Activated T-cell treated with anti-CD3 and anti-CD28 coated beads for 24 hours (primary cell): Measurements from ENCODE around the gene STK32C.
"Not testable (repeated sequence)": the region's sequence is repeated elsewhere in the genome, so short reads cannot be mapped to it uniquely, and the experiment has no call there.

Experiments used
- DNase-seq: peaks from one replicate; pipeline ENCODE4 v3.0.0-alpha.2; 2020; ENCODE audit warnings: low read depth

The STK32C gene

DNA sequence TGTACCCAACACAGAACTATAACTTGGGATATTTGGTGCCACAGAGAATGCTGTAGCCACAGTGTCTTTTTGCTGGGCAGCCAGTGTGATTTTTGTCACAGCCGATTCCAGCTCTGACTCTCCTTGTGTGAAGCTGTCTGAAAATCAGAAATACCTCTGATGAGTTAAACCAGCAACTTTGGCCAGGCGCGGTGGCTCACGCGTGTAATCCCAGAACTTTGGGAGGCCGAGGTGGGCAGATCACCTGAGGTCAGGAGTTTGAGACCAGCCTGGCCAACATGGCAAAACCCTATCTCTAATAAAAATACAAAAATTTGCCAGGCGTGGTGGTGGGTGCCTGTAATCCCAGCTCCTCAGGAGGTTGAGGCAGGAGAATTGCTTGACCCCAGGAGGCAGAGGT, 30.1 kb upstream of the STK32C start:
- not testable (repeated sequence) for DNase-seq

DNA sequence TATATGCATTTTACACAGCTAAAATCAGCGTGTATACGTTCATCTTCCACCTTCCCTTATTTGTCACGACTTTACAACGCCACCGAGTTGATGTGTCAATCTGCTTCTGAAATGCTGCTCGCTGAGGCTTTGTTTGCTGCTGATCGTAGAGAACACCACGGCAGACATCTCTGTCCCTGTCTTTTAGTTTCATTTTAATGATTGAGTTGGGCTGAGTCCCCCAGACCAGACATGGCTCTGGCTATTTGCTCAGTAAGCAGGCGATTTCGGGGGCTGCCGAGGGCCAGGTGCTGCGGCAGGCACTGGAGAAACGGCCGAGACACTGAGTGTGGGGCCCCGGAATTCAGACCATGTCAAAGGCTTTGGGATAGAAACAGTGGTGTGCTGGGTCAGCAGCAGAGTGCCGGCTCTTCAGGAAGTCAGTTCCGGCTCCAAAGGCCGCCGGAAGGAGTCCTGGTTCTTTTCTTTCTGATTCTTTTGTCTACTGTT, 29.2 kb upstream of the STK32C start:
- DNase-seq: no peak

DNA sequence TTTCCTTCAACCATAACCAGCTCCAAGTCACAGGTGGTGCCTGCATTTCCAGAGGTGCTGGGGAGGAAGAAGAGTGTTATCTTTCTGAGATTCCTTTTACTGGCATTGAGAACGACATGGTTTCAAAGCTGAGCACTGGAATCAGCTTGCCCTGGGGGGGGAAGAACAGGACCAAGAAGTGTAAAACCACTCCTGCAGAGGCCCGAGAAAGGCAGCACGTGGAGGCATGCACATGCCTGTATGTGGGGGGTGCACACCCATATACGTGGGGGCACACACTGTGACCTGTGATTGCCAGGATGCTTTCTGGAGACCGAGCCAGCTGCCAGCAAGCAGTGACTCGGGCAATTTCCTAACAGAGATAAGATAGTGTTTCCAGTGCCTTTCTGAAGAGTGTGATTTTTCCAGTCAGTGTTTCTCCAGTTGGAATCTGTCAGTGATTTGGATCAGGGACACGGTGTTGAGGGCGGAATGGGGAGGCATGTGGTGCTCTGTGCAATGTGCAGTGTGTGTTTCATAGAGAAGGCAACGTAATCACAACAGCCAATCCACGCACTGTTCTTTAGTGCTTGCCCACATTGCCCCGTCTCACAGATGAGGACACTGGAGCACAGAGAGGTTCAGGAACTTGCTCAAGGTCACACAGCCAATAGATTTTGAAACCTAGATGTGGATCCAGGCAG, 28.5 kb upstream of the STK32C start:
- no peak for DNase-seq

DNA sequence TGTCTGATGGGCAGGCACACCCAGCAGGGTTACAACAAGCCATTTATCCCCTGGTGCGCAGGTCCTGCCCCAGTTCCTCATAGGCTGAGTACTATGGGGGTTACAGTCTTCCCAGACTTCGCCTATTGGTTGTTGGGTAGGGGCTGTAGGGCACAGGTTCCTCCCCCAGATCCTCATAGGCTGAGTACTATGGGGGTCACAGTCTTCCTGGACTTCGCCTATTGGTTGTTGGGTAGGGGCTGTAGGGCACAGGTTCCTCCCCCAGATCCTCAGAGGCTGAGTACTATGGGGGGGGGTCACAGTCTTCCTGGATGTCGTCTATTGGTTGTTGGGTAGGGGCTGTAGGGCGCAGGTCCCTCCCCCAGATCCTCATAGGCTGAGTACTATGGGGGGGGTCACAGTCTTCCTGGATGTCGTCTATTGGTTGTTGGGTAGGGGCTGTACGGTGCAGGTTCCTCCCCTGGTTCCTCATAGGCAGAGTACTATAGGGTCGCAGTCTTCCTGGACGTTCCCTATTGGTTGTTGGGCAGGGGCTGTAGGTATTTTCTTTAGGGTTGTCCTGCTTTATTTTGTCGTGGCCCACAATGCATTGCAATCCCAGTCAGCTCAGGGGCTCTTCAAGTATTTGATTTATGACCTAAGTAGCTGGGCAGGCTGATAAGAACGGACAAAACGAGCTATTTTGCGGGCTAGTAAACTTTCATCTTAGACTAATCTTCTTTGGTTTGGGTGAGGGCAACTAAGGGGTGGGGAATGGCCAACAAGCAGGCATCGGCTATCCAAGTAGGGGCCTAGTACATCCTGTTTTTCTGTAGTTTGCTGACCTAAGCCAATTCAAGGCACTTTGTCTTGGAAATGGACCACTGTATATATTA, 27.7 kb upstream of the STK32C start:
- DNase-seq: no peak

DNA sequence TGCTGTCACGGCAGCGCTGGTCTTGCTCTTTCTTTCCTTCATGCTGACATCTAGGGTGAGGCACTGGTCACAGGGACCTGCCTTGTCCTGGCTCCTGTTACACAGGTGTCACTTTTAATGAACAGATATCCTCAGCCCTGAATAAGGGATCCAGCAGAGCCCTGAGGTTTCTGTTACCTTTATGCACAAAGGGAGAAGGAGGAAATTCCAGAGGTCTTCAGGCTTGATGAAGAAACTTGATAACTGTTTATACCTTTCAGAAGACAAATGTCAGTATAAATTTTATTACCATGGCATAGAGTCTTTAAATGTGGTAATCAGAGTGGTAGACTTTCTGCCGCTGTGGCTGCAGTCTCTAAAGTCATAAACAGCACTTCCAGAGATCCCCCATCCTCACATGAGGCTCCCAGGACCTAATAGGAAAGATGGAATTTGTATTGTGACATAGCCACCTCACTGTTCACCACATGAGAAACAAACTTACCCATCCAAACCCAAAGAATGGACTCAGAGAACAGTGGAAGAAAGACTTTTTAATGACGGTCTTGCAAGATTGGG, 27.0 kb upstream of the STK32C start:
- DNase-seq: no peak

DNA sequence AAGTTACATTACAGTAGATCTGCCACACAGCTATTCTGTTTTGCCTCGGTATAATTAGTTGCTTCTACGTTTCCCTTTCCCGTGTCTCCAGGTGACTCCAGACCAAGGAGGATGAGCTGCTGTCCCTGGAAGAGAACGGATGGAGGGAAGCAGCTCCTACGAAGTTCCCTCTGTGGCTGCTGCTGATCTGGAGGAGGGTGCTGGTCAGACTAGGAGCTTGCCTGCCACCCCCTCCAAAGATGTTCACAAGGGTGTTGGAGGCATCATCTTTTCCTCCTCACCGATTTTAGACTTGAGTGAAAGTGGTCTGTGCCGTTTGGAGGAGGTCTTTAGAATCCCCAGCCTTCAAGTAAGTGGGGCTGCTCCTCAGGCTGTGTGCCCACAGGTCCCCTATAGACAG, 25.6 kb upstream of the STK32C start:
- DNase-seq: no peak

DNA sequence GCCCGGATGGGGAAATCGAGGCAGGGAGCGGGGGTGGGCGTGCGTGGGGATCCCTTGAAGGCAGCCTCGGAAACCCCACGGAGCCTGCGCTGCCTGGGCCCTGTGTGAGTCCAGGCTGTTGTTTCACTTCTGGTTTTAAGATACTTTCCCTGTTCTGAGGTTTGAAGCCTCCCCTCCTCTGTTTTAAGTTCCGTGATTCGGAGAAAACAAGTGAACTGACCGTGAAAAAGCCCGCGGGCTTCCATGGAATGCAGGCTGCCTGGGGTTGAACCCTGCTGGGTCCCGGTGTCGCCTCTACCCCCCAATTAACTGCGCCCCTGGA, 24.6 kb upstream of the STK32C start:
- DNase-seq: no peak

DNA sequence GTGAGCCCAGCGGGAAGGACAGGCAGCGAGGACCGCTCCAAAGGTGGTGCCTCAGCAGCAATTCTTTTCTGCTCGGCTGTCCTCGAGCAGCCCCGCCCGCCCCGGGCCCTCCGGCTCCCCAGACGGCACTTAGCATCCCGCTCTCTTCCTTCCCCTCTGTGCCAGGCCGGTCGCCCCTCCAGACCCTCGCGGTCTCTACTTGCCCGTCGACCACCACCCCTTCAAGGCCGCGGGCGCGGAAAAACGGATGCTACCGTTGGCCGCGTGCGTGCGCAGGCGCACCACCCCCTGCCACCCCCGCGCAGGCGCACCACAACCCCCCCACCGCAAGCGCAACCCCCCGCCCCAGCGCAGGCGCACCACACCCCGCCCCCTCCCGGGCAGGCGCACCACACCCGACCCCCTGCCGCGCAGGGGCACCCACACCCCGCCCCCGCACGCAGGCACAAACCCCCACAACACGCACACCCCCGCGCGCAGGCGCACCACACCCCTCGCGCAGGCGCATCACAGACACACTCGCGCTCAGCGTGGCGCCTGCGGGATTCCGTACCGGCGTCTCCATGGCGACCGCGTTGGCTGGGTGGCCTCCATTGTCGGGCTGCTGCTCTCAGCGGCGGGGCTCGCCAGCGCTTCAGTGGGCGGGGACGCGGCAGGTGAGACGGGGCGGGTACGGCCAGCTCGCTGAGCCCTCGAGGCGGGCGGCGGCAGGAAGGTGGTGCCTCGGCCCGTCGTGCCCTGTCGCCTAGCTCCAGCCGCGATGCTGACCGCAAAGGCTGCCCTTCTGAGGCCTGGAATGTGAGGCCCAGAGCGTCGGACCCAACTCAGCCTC, 24.1 kb upstream of the STK32C start, which contains the start of gene LRRC27:
LRRC27 (plus strand) TSS at position 593 of the 832 bp plus-strand sequence. CDS start 1,332 bp downstream, outside the sequence.
- peak; percentile 99 for DNase-seq

DNA sequence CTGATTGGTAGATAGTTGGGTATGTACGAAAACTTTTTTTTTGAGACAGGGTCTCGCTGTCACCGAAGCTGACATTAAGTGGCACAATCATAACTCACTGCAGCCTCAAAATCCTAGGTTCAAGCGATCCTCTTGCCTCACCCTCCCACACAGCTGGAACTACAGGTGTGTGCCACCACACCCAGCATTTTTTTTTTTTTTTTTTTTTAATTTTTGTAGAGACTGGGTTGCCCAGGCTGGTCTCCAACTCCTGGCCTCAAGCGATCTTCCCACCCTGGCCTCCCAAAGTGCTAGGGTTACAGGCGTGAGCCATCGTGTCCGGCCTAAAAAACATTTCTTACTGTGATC, 22.7 kb upstream of the STK32C start:
- no peak for DNase-seq

DNA sequence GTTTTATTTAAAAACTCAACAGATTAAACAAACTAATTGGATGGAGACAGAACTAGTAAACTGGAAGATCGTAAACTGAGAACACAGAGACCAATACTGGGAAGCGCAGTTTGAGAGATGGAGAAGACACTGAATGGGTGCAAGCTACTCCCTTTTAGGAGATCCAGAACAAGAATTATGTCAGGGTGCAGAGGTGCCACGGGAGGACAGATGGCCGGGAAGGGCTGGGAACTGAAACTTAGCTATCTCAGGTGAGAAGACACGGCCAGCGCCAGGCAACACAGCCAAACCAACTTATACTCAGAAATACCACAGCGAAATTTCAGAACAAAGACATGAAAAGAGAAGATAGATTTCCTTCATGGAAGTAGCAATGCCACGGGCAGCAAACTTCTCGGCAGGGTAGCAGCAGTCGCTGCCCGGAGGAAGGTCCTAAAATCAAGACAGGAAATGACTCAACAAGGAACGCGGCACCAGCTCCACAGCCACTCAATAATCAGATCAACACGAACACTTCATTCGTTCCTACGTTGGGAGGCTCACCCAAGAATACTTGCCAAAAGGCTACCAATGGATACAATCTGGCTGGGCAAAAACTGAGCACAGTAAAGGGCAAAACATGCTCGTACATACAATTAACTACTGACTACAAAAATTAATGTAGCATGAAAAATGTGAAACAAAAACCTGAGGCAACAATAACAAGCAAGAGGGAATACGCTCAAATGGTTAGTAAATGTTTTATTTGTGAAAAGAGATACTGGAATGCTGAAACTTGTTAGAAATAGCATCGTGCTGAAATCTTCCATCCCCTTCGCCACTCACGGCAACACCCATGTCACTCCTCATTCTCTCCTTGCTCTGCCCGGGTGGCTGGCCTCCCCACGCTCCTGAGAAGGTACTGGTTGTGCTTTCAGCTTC, 22.1 kb upstream of the STK32C start:
- no peak for DNase-seq

DNA sequence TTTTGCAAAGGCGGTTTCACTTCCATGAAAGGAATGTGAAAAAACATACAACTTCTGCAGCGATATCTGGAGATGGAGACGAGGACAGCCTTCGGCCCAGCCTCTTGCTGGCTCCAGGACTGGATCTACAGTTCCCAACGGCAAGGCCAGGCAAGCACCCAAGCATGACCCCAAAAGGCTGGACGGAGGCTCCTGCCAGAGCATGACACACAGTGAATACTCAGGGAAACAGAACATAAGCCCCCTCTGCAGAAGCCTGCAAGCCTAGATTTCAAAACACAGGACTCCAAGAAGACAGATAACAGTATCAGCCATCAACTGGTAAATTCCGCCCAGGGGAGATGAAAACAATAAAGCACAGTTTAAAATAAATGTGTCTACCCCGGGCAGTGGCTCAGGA, 21.0 kb upstream of the STK32C start:
- no peak for DNase-seq

DNA sequence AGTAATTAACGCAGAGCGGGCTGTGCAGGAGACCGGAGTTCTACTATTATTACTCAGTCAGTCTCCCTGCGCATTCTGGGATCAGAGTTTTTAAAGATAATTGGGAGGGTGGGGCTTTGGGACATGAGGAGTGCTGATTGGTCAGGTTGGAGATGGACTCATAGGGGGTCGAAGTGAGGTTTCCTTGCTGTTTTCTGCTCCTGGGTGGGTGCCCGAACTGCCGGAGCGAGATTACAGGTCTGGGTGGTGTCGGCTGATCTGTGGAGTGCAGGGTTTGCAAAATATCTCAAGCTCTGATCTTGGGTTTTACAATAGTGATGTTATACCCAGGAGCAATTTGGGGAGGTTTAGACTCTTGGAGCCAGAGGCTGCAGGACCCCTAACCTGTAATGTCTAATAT, 20.4 kb upstream of the STK32C start:
- DNase-seq: no peak

DNA sequence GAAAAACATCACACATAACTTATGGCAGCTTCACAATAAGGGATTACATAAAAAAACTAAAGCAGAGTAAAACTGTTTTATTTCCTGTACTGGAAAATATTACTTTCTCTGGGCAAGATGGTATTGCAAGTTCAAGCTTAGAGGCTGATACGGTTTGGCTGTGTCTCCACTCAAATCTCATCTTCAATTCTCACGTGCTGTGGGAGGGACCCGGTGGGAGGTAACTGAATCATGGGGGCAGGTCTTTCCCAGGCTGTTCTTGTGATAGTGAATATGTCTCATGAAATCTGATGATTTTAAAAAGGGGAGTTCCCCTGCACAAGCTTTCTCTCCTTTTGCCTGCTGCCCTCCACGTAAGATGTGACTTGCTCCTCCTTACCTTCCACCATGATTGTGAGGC, 19.2 kb upstream of the STK32C start:
- DNase-seq: peak; percentile 55

DNA sequence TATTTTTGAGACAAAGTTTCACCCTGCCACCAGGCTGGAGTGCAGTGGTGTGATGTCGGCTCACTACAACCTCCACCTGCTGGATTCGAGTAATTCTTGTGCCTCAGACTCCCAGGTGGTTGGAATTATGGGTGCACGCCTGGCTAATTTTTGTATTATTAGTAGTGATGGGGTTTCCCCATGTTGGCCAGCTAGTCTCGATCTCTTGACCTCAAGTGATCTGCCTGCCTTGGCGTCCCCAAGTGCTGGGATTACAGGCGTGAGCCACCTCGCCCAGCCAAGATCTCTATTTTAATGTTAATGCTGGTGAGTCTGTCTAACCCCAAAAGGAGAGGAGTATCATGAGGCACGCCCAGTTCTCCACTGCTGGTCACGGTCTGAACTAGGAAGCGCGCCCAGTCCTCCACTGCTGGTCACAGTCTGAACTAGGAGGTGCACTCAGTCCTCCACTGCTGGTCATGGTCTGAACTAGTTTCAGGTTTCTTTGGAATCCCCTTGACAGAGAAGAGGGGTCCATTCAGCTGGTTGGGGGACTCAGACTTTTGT, 18.7 kb upstream of the STK32C start:
- DNase-seq: no peak

DNA sequence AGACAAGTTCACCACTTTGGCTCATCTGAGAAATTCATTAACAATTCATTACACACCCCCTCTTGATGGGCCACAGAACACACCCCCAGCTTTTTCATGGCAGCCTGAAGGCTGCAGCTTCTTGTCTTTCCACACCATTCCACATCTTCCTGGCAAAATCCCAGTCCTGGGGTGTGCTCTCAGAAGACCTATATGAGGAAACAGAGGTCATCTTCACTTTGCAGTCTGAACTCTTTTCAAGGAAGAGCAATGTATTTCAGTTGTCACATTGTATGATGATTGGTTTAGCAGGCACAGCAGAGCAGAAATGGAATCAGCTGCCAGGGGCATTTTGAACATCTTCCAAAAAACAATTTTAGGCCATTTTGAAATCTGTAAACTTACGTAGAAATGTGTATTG, 16.4 kb upstream of the STK32C start:
- no peak for DNase-seq

DNA sequence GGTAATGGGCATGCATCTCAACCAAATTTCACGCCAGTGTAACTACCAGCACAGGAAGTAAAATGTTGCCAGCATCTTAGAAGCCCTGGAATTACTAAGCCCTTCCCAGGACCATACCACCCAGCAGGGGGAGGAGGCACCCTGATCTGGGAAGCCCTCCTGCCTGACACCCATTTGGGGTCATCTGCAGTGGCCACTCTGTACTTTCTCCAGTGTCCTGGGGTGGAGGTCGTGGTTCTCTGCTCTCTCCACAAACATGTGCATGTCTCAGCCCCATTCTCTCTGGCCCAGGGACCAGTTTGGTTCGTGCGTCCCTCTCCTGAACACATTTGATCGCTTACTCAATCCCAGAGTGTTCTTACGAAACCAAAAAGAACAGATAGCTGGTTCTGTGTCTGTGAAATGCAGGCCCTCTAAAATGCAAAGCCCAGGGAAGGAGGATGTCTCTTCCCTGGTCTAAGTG, 14.9 kb upstream of the STK32C start:
- no peak for DNase-seq

DNA sequence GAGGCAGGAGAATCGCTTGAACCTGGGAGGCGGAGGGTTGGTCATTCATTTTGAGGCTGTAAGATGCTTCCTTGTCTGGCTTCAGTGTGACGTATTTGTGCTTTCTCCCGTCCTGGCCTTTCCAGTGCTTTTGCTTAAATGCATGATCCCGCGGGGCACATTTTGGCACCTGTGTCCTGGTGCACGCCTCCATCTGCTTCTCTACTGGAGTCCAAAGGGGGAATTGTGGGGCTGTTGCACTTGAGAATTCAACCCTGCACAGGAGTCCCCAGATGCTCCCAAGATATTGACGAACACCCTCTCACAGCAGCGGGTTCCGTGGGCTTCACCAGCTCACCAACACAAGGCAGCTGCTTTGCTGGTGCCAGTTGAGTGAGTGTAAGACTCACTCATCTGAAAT, 14.0 kb upstream of the STK32C start:
- no peak for DNase-seq

DNA sequence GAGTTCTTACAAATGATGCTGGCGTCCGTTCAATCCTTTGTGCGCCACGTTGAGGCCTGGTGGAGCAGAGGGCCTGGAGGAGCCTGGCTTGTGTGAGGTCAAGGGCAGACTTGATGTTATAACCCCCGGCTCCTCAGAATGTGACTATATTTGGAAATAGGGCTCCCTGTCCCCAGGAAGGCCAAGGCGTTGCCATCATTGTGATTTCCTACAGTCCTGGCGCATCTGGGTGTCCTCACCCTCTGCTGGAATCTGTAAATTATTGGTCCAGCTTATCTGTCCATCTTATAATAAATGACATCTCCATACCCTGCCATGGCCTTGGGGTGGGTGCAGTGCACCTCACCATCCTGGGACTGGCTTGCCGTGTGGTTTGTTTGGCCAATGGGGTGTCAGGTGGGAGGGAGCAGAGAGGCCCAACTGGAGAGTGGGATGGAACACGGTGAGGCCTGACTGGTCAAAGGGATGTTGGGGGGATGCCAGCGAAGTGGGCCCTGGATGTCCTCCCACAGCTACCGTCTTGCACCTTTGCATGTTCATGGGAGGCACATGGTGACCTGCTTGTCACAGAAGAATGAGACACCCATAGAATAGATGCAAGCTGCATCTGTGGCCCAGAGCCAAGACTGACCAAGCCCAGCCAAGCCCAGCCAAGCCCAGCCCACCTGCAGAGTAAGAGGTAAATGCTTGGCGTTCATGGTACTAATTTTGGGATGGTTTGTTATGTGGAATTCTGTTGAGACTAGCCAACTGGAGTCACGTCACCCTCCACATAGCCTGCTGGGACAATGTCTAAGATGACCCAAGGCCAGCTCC, 13.1 kb upstream of the STK32C start:
- no peak for DNase-seq

DNA sequence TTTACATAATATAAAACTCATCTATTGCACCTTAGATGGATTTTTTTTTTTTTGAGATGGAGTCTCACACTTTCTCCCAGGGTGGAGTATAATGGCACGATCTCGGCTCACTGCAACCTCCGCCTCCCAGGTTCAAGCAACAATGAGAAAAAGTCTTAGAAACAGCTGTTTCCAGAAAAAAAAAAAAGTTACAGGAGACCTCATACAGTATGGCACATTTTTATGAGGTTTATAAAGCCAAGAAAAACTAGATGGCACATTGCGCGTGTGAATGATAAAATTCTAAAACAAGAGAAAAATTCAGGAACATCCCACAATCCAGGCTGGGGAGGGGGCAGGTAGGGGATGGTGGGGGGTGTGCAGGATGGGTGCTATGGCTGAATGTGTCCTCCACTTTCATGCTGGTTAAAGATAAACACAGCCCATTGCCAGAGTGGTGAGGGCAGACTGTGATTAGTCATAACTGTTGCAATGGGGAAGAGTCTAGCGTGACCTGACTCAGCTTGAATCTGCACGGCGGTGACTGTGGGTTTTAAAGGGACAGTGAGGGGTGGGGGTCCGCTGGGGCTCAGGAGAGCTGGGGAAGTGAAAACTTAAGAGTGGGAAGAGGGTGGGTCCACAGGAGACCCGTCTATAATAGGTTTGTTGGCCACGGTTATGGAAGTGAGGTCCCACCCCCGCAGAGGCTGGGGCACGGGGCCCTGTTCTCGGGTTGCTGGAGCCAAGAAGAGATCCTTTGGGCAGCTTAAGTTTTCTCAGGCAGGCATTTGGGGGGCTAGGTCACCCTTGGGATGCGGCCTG, 12.3 kb upstream of the STK32C start:
- no peak for DNase-seq
